B cell (primary cell): Measurements from ENCODE around the gene OCA2. TPM values are rescaled to one million over a fixed set of nuclear protein-coding genes. Genes with fewer than 3 reads are reported as not detected.

Experiments
- ATAC-seq: fragments of 200-7000 bp; cut with Tn5 transposase; one replicate; pipeline ENCODE4 v1.10.0; 2021; ENCODE audit warnings: low read depth, mild to moderate bottlenecking, moderate number of reproducible peaks, moderate library complexity
- CTCF ChIA-PET: fragments of 350-600 bp; sonication (Branson Sonifier 250); formaldehyde crosslinking; loops from one replicate; lab custom pipeline; 2021; ENCODE audit warnings: antibody characterized with exemption, inconsistent platforms; lab: Charles Lee
- POLR2A ChIA-PET: fragments of 350-600 bp; sonication (Branson Sonifier 250); formaldehyde crosslinking; loops from one replicate; lab custom pipeline; 2021; ENCODE audit warnings: antibody characterized with exemption; lab: Charles Lee
- DNase-seq: peaks from one replicate; pipeline ENCODE4 v3.0.0; 2013
- H2AFZ ChIP-seq: 2 replicates; pipeline ENCODE4 v1.6.1; 2012; ENCODE audit warnings: mild to moderate bottlenecking, low read depth, low read length; ENCODE audit not compliant: insufficient read depth, poor library complexity, severe bottlenecking
- H3K27ac ChIP-seq, 2 donors: 1 replicate in 1 of 2; 2 replicates in 1 of 2; pipeline ENCODE4 v1.5.1; 2012 to 2013; ENCODE audit warnings: low read length in 2 of 2, mild to moderate bottlenecking in 2 of 2, moderate library complexity in 1 of 2
- H3K27me3 ChIP-seq, 4 experiments: fragments of 200-600 bp in 1 of 4; sonication (generic) in 1 of 4; replicated peaks in 1 of 4; 1 replicate in 2 of 4; 2 replicates in 2 of 4; pipeline versions ENCODE4 v1.6.1 to v1.7.0; 2013 to 2016; ENCODE audit warnings: low read length in 3 of 4, mild to moderate bottlenecking in 2 of 4, mixed read lengths in 1 of 4, moderate library complexity in 1 of 4; ENCODE audit not compliant: insufficient read depth in 4 of 4, control insufficient read depth in 3 of 4; ENCODE audit errors: control extremely low read depth in 1 of 4
- H3K36me3 ChIP-seq, 2 experiments: replicated peaks in 1 of 2; 1 replicate in 1 of 2; 2 replicates in 1 of 2; pipeline versions ENCODE4 v1.6.1 to v1.7.1; 2013; ENCODE audit warnings: low read length in 1 of 2; ENCODE audit not compliant: insufficient read depth in 2 of 2, control insufficient read depth in 1 of 2; ENCODE audit errors: control extremely low read depth in 1 of 2, extremely low read depth in 1 of 2
- H3K4me1 ChIP-seq, 2 donors: fragments of 200-600 bp in 1 of 2; sonication (generic) in 1 of 2; 1 replicate in 1 of 2; 2 replicates in 1 of 2; pipeline versions ENCODE4 v1.5.1 to v1.6.1; 2013 to 2017; ENCODE audit warnings: low read length in 2 of 2; ENCODE audit not compliant: control insufficient read depth in 2 of 2, insufficient read depth in 2 of 2
- H3K4me2 ChIP-seq: replicated peaks from 2 replicates; pipeline ENCODE3; 2012; ENCODE audit warnings: mild to moderate bottlenecking, low read depth, low read length; ENCODE audit not compliant: poor library complexity, severe bottlenecking
- H3K4me3 ChIP-seq, 5 experiments: fragments of 200-600 bp in 1 of 5; sonication (generic) in 1 of 5; 1 replicate in 3 of 5; 2 replicates in 2 of 5; pipeline versions ENCODE4 v1.5.1 to v1.7.0; 2011 to 2016; ENCODE audit warnings: low read length in 4 of 5, mild to moderate bottlenecking in 4 of 5, low read depth in 2 of 5, control low read depth in 1 of 5, moderate library complexity in 1 of 5; ENCODE audit not compliant: insufficient read depth in 1 of 5; ENCODE audit errors: control extremely low read depth in 1 of 5, extremely low read depth in 1 of 5
- H3K79me2 ChIP-seq: fragments of 200-600 bp; sonication (generic); one replicate; pipeline ENCODE4 v1.6.0; 2016; ENCODE audit warnings: low read length; ENCODE audit not compliant: control insufficient read depth, insufficient read depth
- H3K9ac ChIP-seq: fragments of 200-600 bp; sonication (generic); 2 replicates; pipeline ENCODE4 v1.6.1; 2017; ENCODE audit warnings: mild to moderate bottlenecking, low read length, moderate library complexity
- H3K9me3 ChIP-seq, 3 donors: one replicate each; pipeline versions ENCODE4 v1.6.1 to v1.7.1; 2013; ENCODE audit warnings: low read length in 2 of 3; ENCODE audit not compliant: control insufficient read depth in 2 of 3, insufficient read depth in 1 of 3; ENCODE audit errors: control extremely low read depth in 1 of 3
- H4K20me1 ChIP-seq: 2 replicates; pipeline ENCODE4 v1.6.0; 2012; ENCODE audit warnings: mild to moderate bottlenecking, low read length; ENCODE audit not compliant: insufficient read depth, control insufficient read depth, poor library complexity, severe bottlenecking
- H3K27ac Mint-ChIP-seq: one replicate; pipeline ENCODE4 v1.8.0; 2021; ENCODE audit warnings: mixed read lengths
- H3K27me3 Mint-ChIP-seq: one replicate; pipeline ENCODE4 v1.8.0; 2021; ENCODE audit warnings: mixed read lengths
- H3K4me1 Mint-ChIP-seq: one replicate; pipeline ENCODE4 v1.8.0; 2021; ENCODE audit warnings: mixed read lengths
- H3K4me3 Mint-ChIP-seq: one replicate; pipeline ENCODE4 v1.8.0; 2021; ENCODE audit warnings: mixed read lengths
- H3K9me3 Mint-ChIP-seq: one replicate; pipeline ENCODE4 v1.8.0; 2022; ENCODE audit warnings: mixed read lengths; ENCODE audit not compliant: insufficient read depth
- CTCF ChIP-seq: fragments of 200-600 bp; IDR thresholded peaks from one replicate; pipeline ENCODE4 v1.8.0; 2022; ENCODE audit warnings: antibody characterized with exemption, mild to moderate bottlenecking
- EZH2 ChIP-seq: IDR thresholded peaks from 2 replicates; pipeline ENCODE4 v1.6.1; 2012; ENCODE audit warnings: borderline replicate concordance, low read depth, mild to moderate bottlenecking, moderate library complexity, low read length; ENCODE audit not compliant: insufficient read depth, poor library complexity, severe bottlenecking
- WGBS: methylation state at CpG from one replicate; pipeline ENCODE4 v1.1.5; 2013; ENCODE audit warnings: missing lambda C conversion rate; ENCODE audit not compliant: insufficient coverage; 5-methylcytosine and 5-hydroxymethylcytosine counted together
- intact Hi-C: fragments of 100-400 bp; cut with micrococcal nuclease; formaldehyde crosslinking; loops from one replicate; pipeline ENCODE4 v1.10.0; 2022
- polyA plus RNA-seq: library from polyadenylated mRNA; depleted of rRNA; stranded (reverse); fragments of >200 nt; gene quantifications from 2 replicates; pipeline ENCODE4 v1.2.3, GENCODE V29; 2012
- total RNA-seq, 2 donors: library from RNA; stranded (reverse); fragments of 120-200 nt in 1 of 2; gene quantifications; 1 replicate in 1 of 2; 2 replicates in 1 of 2; pipeline versions ENCODE4 v1.2.3 to v1.2.4, GENCODE V29; 2013 to 2022

The OCA2 gene
- total and polyA plus RNA-seq, 2 donors (not counting 1 experiment from before 2014, with no cell fraction given), result 0.12 TPM; not detected in 1

- DNase-seq (no peak), ATAC-seq (no peak)
- Mint-ChIP-seq H3K9me3 (peaks cover 11% of the 10 kb centered on the region), H3K4me3 (no peak overlapping the region), H3K4me1 (no peaks in the 10 kb centered on the region), H3K27me3 (no peaks in the 10 kb centered on the region), H3K27ac (no peak overlapping the region)
- Histone ChIP-seq H3K9ac (no peak overlapping the region), H2AFZ (no peak overlapping the region), H3K79me2 (no peaks in the 10 kb centered on the region), H3K36me3 (no peaks in the 10 kb centered on the region), H3K4me1 (no peaks in the 10 kb centered on the region), H3K4me3 (no peak overlapping the region), H3K27me3 (no peaks in the 10 kb centered on the region), H4K20me1 (no peaks in the 10 kb centered on the region), H3K27ac (no peak overlapping the region), H3K4me2 (no peak overlapping the region), H3K9me3 (peaks cover 0 to 24% (median 2%) of the 10 kb centered on the region in 3 donors)
- TF ChIP-seq EZH2, result no peak
- TF ChIP-seq CTCF, result no peak
- POLR2A ChIA-PET, result no interaction called here
- 96% methylated on average over 4 of the region's 10 CpGs for WGBS
- CTCF ChIA-PET, result no interaction called here
- intact Hi-C loops, result no loop called here
These were observed 244.5 kb downstream of the OCA2 start for GRCh38 chr15:27854601-27855000.

- H3K27ac Mint-ChIP-seq, result no peak overlapping the region
- Histone ChIP-seq H3K9me3 (peaks cover 0 to 28% (median 2%) of the 10 kb centered on the region in 3 donors), H3K4me1 (no peaks in the 10 kb centered on the region), H2AFZ (no peak overlapping the region), H3K27me3 (no peaks in the 10 kb centered on the region), H3K27ac (no peak overlapping the region), H3K36me3 (no peaks in the 10 kb centered on the region), H3K9ac (no peak overlapping the region), H4K20me1 (no peaks in the 10 kb centered on the region), H3K4me2 (no peak overlapping the region), H3K79me2 (no peaks in the 10 kb centered on the region), H3K4me3 (no peak overlapping the region)
- no peaks in the 10 kb centered on the region for H3K4me1 Mint-ChIP-seq
- no peaks in the 10 kb centered on the region for H3K27me3 Mint-ChIP-seq
- ChIA-PET CTCF (no interaction called here), POLR2A (no interaction called here)
- intact Hi-C loops, result no loop called here
- DNase-seq, result no peak
- peaks cover 14% of the 10 kb centered on the region for H3K9me3 Mint-ChIP-seq
- 92% methylated on average over 10 of the region's 15 CpGs for WGBS
- H3K4me3 Mint-ChIP-seq, result no peak overlapping the region
- no peak for ATAC-seq
- no peak for TF ChIP-seq CTCF
- TF ChIP-seq EZH2, result no peak
These were observed 245.3 kb downstream of the OCA2 start for GRCh38 chr15:27853624-27854455.
